ENCODE measurements around the gene RECK. TPM values are rescaled to one million over a fixed set of nuclear protein-coding genes. Genes with fewer than 3 reads are reported as not detected.

Gene RECK
- total RNA-seq, 2 donors from 2014 or later, result 4.2 to 5.4 TPM

DNA sequence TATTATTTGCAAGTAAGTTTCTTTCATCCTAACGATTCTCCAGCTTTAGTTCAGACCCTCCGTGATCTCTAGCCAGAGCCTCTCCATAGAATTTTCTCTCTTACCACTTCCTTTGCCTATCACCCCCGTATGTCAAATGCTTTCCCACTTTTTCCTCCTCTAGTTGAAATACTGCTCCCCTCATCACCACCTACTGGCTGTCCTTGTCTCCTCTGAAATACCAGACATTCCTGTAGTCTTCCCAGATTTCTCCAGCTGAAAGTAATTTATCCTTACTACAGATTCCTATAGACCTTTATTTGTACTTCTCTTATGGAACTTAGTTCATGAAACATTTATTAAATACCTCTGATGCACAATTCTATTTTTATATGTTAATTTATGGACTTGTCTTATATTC lies 63.8 kb downstream of the RECK start:
- Mint-ChIP-seq H3K27me3 (no peaks in the 10 kb centered on the region), H3K4me1 (no peaks in the 10 kb centered on the region), H3K4me3 (no peak overlapping the region), H3K36me3 (ENCODE audit: low read depth) (no peaks in the 10 kb centered on the region), H3K9me3 (no peaks in the 10 kb centered on the region), H3K27ac (no peak overlapping the region)
- ATAC-seq (replicated peaks), result no peak

DNA sequence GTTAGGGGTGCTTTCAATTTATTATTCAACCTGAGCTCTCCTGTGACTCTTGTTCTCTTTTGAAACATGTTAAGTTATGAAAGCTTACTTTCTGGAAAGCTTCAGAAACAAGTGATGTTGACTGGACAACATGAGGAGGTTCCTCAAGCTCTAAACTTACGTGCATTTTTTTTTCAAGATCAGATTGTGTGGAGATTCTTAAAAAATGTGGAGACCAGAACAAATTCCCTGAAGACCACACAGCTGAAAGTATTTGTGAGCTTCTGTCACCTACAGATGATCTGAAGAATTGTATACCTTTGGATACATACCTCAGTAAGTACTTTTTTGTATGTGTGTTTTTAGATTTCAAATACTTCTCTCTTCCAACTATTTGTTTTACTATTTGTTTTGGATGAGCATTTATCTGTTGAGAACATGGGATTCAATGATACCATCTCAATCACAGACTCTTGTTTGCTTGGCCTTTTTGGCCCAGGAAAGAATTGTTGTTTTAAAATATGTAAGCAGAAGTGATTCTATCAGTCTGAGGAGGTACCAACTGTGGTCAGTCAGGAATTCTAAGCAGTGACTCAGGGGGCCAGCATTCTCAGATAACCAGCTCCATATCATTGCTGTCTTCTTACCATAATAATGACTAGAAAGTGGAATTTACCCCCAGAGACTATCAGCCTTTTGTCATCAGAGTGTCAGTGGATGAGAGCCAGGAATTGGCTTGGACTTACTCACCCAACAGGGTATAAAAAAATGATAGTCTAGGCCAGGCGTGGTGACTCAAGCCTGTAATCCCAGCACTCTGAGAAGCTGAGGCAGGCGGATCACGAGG lies 65.4 kb downstream of the RECK start:
- Mint-ChIP-seq H3K27ac (peak overlapping the region; percentile 12), H3K27me3 (no peaks in the 10 kb centered on the region), H3K36me3 (ENCODE audit: low read depth) (no peaks in the 10 kb centered on the region), H3K9me3 (no peaks in the 10 kb centered on the region), H3K4me1 (no peaks in the 10 kb centered on the region), H3K4me3 (no peak overlapping the region)
- no peak for ATAC-seq (replicated peaks)

DNA sequence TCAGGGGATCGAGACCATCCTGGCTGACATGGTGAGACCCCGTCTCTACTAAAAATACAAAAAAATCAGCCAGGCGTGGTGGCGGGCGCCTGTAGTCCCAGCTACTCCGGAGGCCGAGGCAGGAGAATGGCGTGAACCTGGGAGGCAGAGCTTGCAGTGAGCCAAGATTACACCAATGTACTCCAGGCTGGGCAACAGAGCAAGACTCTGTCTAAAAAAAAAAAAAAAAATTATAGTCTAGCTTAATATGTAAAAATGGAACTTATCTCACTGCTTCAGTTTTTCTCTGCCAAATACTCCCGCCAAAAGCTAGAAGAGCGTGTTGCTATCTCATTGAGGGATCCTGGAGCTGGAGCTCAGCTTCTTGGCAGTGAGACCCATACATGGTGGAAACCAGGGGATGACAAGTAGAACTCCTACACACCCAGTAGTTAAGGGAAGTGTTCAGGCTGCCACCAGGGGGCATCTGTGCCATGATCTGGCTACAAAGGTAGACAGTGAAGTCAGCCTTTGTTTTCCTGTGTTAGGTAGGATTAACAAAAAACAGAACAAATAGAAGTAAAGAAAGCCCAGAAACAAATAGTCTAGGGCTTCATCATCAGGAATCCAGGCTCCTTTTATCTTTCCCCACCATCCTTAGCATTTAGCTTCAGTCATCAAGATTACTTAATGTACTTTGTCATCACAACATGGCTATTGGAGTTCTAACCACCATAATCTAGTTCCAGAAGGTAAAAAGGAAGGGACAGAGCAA lies 66.2 kb downstream of the RECK start:
- no peaks in the 10 kb centered on the region for H3K9me3 Mint-ChIP-seq
- peak; percentile 100 for ATAC-seq (replicated peaks)
- H3K36me3 Mint-ChIP-seq (ENCODE audit: low read depth), result no peaks in the 10 kb centered on the region
- no peaks in the 10 kb centered on the region for H3K4me1 Mint-ChIP-seq
- H3K27ac Mint-ChIP-seq, result no peak overlapping the region
- no peaks in the 10 kb centered on the region for H3K27me3 Mint-ChIP-seq
- H3K4me3 Mint-ChIP-seq, result no peak overlapping the region

DNA sequence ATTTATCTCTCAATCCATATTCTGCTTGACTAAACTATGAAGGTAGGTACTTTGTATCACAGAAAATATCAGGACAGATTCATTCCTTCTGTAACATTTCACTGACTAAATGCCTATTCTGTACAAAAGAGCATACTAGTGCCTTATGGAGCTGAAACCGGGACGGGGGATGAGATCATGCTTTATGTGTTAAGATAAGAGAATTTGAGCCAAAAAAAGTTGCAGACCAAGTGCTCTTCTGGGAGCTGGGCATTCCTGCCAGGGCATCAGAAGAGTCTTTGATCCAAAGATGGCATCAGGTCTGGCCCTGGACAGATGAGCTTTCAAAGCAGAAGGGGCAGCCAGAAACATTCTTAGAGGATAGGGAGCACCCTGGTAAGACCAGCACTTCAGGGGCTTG lies 72.4 kb downstream of the RECK start:
- H3K36me3 Mint-ChIP-seq (ENCODE audit: low read depth), result peaks cover 9% of the 10 kb centered on the region
- no peaks in the 10 kb centered on the region for H3K9me3 Mint-ChIP-seq
- peak overlapping the region; percentile 25 for H3K27ac Mint-ChIP-seq
- ATAC-seq (replicated peaks), result no peak
- no peak overlapping the region for H3K4me3 Mint-ChIP-seq
- no peaks in the 10 kb centered on the region for H3K27me3 Mint-ChIP-seq
- peaks cover 3% of the 10 kb centered on the region for H3K4me1 Mint-ChIP-seq

DNA sequence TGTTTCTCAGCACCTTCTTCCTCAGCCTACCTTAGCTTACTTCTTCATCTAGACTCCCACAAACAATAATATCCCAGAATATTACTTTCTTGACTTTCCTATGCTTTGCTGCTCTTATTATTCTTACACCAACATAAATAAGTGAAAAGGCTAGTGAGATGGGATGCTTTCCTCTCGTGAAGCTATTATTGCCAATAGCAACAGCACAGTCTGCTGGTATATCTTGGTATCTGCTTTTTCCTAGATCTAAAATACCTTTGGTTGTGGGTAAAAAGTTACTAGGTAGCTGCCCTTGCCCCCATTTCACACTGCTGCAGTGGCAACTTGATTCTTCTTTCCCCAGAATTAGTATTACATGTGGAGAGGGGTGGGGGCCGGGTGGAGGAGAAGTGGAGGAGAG lies 73.7 kb downstream of the RECK start:
- no peaks in the 10 kb centered on the region for H3K9me3 Mint-ChIP-seq
- no peak for ATAC-seq (replicated peaks)
- no peak overlapping the region for H3K4me3 Mint-ChIP-seq
- no peaks in the 10 kb centered on the region for H3K27me3 Mint-ChIP-seq
- H3K4me1 Mint-ChIP-seq, result peaks cover 3% of the 10 kb centered on the region
- H3K36me3 Mint-ChIP-seq (ENCODE audit: low read depth), result peaks cover 9% of the 10 kb centered on the region
- H3K27ac Mint-ChIP-seq, result no peak overlapping the region

DNA sequence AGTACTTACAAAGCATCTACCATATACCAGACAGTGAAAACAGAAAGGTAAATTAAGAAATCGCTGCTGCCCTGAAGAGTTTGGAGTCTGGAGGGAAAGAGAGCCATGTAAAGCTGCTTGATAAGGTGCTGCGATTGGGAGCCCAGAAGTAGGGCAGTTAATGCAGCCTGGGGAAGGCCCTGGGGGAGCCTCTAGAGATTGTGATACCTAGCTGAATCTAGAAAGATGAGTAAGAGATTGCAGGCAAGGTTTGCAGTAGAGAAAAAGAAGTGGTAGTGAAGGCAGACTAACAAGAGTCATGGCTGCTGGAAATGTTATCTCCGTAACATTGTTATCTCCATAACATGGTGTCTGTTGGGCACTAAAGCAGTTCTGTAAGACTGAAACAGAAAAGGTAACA lies 75.8 kb downstream of the RECK start:
- Mint-ChIP-seq H3K27ac (peak overlapping the region; percentile 28), H3K9me3 (no peaks in the 10 kb centered on the region), H3K36me3 (ENCODE audit: low read depth) (peaks cover 9% of the 10 kb centered on the region), H3K4me1 (peaks cover 3% of the 10 kb centered on the region), H3K27me3 (no peaks in the 10 kb centered on the region), H3K4me3 (no peak overlapping the region)
- peak; percentile 57 for ATAC-seq (replicated peaks)

DNA sequence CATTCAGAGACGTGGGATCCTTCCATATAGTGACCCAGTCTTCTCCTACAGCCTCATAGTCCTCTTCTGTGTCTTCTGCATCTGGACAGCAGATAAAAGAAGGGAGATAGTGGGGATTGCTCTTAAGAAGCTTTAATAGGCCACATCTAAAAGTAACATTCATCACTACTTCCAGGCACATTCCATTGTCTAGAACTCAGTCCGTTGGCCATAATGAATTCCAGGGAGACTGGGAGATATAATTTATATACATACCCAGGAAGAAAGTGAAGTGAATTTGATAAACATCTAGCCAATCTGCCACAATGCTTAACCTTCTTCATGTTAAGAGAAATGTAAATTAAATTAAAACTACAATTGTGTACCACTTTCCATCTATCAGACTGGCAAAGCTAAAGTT lies 77.3 kb downstream of the RECK start:
- Mint-ChIP-seq H3K4me3 (no peak overlapping the region), H3K4me1 (peaks cover 3% of the 10 kb centered on the region), H3K27me3 (no peaks in the 10 kb centered on the region), H3K36me3 (ENCODE audit: low read depth) (peaks cover 5% of the 10 kb centered on the region), H3K27ac (no peak overlapping the region), H3K9me3 (no peaks in the 10 kb centered on the region)
- ATAC-seq (replicated peaks), result no peak

DNA sequence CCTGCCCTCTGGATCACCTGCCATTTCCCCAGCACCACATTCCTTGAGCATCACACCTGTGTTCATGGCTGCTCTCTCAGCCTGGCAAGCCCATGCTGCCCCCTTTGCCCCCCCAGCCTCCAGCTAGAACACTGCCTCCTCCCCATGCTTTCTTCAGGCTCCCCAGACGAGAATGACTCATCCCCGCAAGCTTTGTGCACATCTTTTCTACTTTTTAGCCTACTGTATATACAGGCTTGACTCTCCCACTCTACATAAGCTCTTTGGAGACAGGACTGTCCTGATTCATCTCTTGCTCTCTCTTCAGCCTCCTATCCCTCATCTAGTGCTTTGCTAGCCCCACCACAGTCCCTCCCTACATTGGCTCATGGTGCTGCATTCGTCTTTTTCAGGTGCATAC lies 79.9 kb downstream of the RECK start:
- peaks cover 3% of the 10 kb centered on the region for H3K4me1 Mint-ChIP-seq
- no peaks in the 10 kb centered on the region for H3K27me3 Mint-ChIP-seq
- ATAC-seq (replicated peaks), result no peak
- no peaks in the 10 kb centered on the region for H3K9me3 Mint-ChIP-seq
- no peak overlapping the region for H3K4me3 Mint-ChIP-seq
- no peak overlapping the region for H3K27ac Mint-ChIP-seq
- H3K36me3 Mint-ChIP-seq (ENCODE audit: low read depth), result no peaks in the 10 kb centered on the region

DNA sequence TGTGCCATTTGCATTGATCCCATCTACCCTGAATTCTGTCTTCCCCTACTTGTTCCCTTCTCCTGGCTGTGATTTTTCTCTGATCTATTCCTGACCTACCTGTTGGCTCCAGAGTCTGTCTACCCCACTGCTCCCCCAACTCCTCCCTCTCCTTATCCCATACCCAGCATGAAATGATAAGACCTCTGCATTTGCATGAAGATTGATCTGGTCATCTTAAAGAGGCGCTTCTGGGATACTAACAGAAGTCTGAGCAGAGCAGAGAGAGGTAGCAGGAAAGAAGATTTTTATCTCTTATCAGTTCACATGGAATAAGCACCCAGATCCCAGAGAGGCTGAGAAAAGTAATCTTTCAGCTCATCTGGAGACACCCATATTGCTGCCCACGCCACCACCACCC lies 81.5 kb downstream of the RECK start:
- Mint-ChIP-seq H3K27me3 (no peaks in the 10 kb centered on the region), H3K4me3 (no peak overlapping the region), H3K9me3 (no peaks in the 10 kb centered on the region), H3K4me1 (no peaks in the 10 kb centered on the region), H3K36me3 (ENCODE audit: low read depth) (no peaks in the 10 kb centered on the region), H3K27ac (no peak overlapping the region)
- ATAC-seq (replicated peaks), result no peak

DNA sequence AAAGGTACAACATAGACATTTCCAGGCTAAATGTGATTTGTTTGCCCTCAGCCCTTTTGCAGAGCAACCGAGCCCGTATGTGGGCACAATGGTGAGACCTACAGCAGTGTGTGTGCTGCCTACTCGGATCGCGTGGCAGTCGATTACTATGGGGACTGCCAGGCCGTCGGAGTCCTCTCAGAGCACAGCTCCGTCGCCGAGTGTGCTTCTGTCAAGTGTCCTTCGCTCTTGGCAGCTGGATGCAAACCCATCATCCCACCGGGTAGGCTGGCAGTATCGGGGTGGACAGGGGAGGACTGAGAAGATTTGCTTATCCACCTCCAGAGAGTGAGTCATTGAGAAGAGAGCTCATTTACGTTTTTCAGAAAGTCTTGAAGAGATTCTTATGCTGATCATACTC lies 82.0 kb downstream of the RECK start:
- no peak overlapping the region for H3K27ac Mint-ChIP-seq
- H3K4me1 Mint-ChIP-seq, result no peaks in the 10 kb centered on the region
- no peaks in the 10 kb centered on the region for H3K36me3 Mint-ChIP-seq (ENCODE audit: low read depth)
- no peaks in the 10 kb centered on the region for H3K27me3 Mint-ChIP-seq
- no peak overlapping the region for H3K4me3 Mint-ChIP-seq
- ATAC-seq (replicated peaks), result no peak
- H3K9me3 Mint-ChIP-seq, result no peaks in the 10 kb centered on the region

DNA sequence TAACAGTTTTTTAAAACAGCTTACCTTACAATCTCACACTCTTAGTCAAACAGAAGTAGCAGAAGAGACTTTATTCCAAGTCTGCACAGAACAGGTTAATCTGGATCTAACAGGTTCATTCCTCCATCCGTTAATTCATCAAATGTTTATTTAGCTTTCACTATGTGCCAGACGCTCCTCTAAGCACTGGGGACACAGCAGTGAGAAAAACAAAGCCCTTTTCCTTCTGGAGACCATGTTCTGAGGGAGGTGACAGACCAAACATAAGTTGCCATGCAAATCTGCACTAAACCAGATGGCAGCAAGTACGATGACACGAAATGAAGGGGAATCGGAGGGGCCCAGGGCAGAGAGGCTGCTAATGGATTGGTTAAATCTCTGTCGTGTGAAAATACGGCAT lies 82.8 kb downstream of the RECK start:
- Mint-ChIP-seq H3K4me3 (no peak overlapping the region), H3K4me1 (no peaks in the 10 kb centered on the region), H3K9me3 (no peaks in the 10 kb centered on the region)

DNA sequence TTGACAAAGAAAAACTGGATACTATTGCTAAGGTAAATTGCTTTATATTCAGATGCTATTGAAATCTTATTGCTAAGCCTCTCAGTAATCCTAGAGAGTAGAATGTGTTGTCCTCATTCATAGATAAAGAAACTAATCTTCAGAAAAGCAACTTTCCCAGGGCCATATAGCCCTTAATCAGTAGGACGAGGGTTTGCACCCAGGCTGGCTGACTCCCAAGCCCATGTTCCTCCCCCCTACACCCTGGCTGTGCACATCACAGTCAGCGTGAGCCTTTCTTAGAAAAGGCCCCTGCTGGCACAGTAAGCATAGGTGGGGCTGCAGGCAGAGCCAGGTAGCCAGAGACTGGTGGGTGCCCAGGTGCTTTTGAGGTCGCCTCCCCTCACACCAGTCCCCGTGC lies 84.0 kb downstream of the RECK start:
- Mint-ChIP-seq H3K9me3 (no peaks in the 10 kb centered on the region), H3K27me3 (no peaks in the 10 kb centered on the region), H3K4me3 (no peak overlapping the region), H3K27ac (peak overlapping the region; percentile 52), H3K36me3 (ENCODE audit: low read depth) (no peaks in the 10 kb centered on the region), H3K4me1 (peaks cover 5% of the 10 kb centered on the region)
- ATAC-seq (replicated peaks), result no peak

More for the DNA sequence above, 82.8 kb downstream of the RECK start:
- H3K27ac Mint-ChIP-seq, result no peak overlapping the region
- no peaks in the 10 kb centered on the region for H3K36me3 Mint-ChIP-seq (ENCODE audit: low read depth)
- ATAC-seq (replicated peaks), result no peak
- H3K27me3 Mint-ChIP-seq, result no peaks in the 10 kb centered on the region

DNA sequence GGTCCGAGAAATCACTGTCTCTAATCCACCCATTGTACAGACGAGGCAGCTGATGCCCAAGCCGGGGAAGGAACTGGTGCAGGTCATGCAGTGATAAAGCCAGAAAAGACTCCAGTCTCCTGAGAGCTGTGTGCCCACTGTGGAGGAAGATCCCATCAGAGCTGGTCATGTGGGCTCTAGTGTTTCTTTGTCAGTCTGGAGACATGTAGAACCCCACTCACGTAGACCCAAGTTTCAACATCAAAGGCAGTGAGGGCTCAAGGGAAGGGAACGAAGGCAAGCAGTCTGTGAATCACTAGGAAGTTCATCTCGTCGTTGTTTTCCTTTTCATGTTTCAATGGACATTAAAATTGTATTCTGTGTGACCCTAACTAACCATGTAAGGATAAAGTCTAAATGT lies 85.3 kb downstream of the RECK start:
- H3K4me1 Mint-ChIP-seq, result peaks cover 5% of the 10 kb centered on the region

DNA sequence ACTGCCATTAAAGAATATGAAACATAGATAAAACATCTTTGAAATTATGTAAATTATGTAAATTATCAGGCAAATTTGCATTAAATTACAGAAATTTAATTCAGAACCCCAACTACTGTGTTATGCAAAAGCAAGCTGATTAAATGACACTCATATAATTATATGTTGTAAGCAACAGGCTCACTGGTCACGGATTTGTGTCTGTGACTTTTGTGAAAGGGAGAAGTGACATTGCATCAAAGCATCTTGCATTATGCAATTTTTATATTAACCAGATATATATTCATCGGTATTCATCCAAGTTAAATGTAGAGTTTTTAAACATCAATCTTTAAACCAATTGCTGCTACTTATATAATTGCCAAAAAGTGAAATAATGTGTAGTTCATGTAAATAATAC lies 86.8 kb downstream of the RECK start:
- Mint-ChIP-seq H3K27me3 (no peaks in the 10 kb centered on the region), H3K36me3 (ENCODE audit: low read depth) (no peaks in the 10 kb centered on the region), H3K4me1 (peaks cover 14% of the 10 kb centered on the region), H3K4me3 (no peak overlapping the region), H3K27ac (no peak overlapping the region), H3K9me3 (no peaks in the 10 kb centered on the region)
- no peak for ATAC-seq (replicated peaks)

More for the DNA sequence above, 85.3 kb downstream of the RECK start:
- Mint-ChIP-seq H3K27me3 (no peaks in the 10 kb centered on the region), H3K27ac (peak overlapping the region; percentile 15), H3K4me3 (no peak overlapping the region), H3K36me3 (ENCODE audit: low read depth) (no peaks in the 10 kb centered on the region), H3K9me3 (no peaks in the 10 kb centered on the region)
- no peak for ATAC-seq (replicated peaks)
